ENCODE measurements around the gene S1PR2. TPM values are rescaled to one million over a fixed set of nuclear protein-coding genes. Genes with fewer than 3 reads are reported as not detected.

S1PR2 gene
- total RNA-seq (2021) (8.4 and 10.0 TPM in 2 replicates), Bru-seq, nascent RNA (percentile 47 among the genes with signal in this experiment), BruChase-seq, experiment 1, labeled RNA remaining after a 2-hour chase (percentile 75 among the genes with signal in this experiment), BruChase-seq, experiment 2, labeled RNA remaining after a 6-hour chase (percentile 67 among the genes with signal in this experiment)
- long read RNA-seq, partial matches to known transcripts = 0 of 2 reads
- long read RNA-seq, other reads (novel, unspliced or antisense) = 0 of 2 reads

- peak within 1 kb of the TSS; percentile 93 for H3K27ac ChIP-seq (ENCODE audit: low read depth, low read length, poor library complexity, severe bottlenecking)
- H3K4me3 ChIP-seq (ENCODE audit: low read depth, low read length, poor library complexity, severe bottlenecking) = peak within 1 kb of the TSS; percentile 94
- H3K9me3 ChIP-seq (ENCODE audit: low read depth, low read length, poor library complexity, severe bottlenecking) = no peaks in the 10 kb centered on the region
- ChIA-PET CTCF (interaction anchor here (0.6 kb wide), 1 partner anchor 19 kb away, joined by 8 read pairs; no protein-coding TSS in a partner anchor), POLR2A (ENCODE audit: low non-redundant PET) (no interaction called here)
- H3K36me3 ChIP-seq (ENCODE audit: insufficient read depth, low read length, poor library complexity, severe bottlenecking) = no peaks in the 10 kb centered on the region
- H3K27me3 ChIP-seq (replicated peaks; ENCODE audit: insufficient read depth, low read depth, low read length, poor library complexity) = no peaks in the 10 kb centered on the region
- intact Hi-C loops (cut with micrococcal nuclease; ENCODE audit: unreplicated experiment) = no loop called here
- DNase-seq (ENCODE audit: low spot score) = peak; percentile 83
- TF ChIP-seq CTCF (conservative IDR thresholded peaks at IDR 0.05; ENCODE audit: low read depth, low read length) = no peak
- TF ChIP-seq EZH2 (IDR thresholded peaks at IDR 0.05; ENCODE audit: borderline replicate concordance, low read depth, low read length, poor library complexity, severe bottlenecking) = no peak
- BruUV-seq (replicated peaks) = no TSS peak
- H3K4me1 ChIP-seq (ENCODE audit: insufficient read depth, low read length, poor library complexity, severe bottlenecking) = no peaks in the 10 kb centered on the region
Observed at GRCh38 chr19:10230861-10231611, at the start of gene S1PR2. Gene S1PR2, minus strand, starts transcription at chr19:10231331. Its CDS starts 6,426 bp downstream, at chr19:10224905.

GRCh38 chr19:10279737-10280442, 48.8 kb upstream of the S1PR2 start:
- BruUV-seq (replicated peaks) = no TSS peak
- ChIA-PET CTCF (interaction anchor here (0.7 to 1.5 kb wide), 2 partner anchors 9 to 60 kb away, joined by 4 read pairs; partner anchors contain the start of gene ICAM1), POLR2A (ENCODE audit: low non-redundant PET) (no interaction called here)
- no peaks in the 10 kb centered on the region for H3K4me1 ChIP-seq (ENCODE audit: insufficient read depth, low read length, poor library complexity, severe bottlenecking)
- no peak overlapping the region for H3K27ac ChIP-seq (ENCODE audit: low read depth, low read length, poor library complexity, severe bottlenecking)
- H3K36me3 ChIP-seq (ENCODE audit: insufficient read depth, low read length, poor library complexity, severe bottlenecking) = no peaks in the 10 kb centered on the region
- H3K4me3 ChIP-seq (ENCODE audit: low read depth, low read length, poor library complexity, severe bottlenecking) = no peak overlapping the region
- intact Hi-C loops (cut with micrococcal nuclease; ENCODE audit: unreplicated experiment) = no loop called here
- no peak for DNase-seq (ENCODE audit: low spot score)
- H3K27me3 ChIP-seq (replicated peaks; ENCODE audit: insufficient read depth, low read depth, low read length, poor library complexity) = no peaks in the 10 kb centered on the region
- H3K9me3 ChIP-seq (ENCODE audit: low read depth, low read length, poor library complexity, severe bottlenecking) = no peaks in the 10 kb centered on the region
- TF ChIP-seq CTCF (conservative IDR thresholded peaks at IDR 0.05; ENCODE audit: low read depth, low read length) = no peak

GRCh38 chr19:10278935-10279334, 47.8 kb upstream of the S1PR2 start:
- CTCF ChIA-PET = interaction anchor here (1.5 kb wide), 1 partner anchor 8 kb away, joined by 4 read pairs; the partner anchor contains the start of gene ICAM1
- intact Hi-C loops (cut with micrococcal nuclease; ENCODE audit: unreplicated experiment) = no loop called here

More at GRCh38 chr19:10278935-10279334, 47.8 kb upstream of the S1PR2 start:
- no peak overlapping the region for H3K4me3 ChIP-seq (ENCODE audit: low read depth, low read length, poor library complexity, severe bottlenecking)
- no peaks in the 10 kb centered on the region for H3K27me3 ChIP-seq (replicated peaks; ENCODE audit: insufficient read depth, low read depth, low read length, poor library complexity)
- H3K36me3 ChIP-seq (ENCODE audit: insufficient read depth, low read length, poor library complexity, severe bottlenecking) = no peaks in the 10 kb centered on the region
- no TSS peak for BruUV-seq (replicated peaks)
- TF ChIP-seq EZH2 (IDR thresholded peaks at IDR 0.05; ENCODE audit: borderline replicate concordance, low read depth, low read length, poor library complexity, severe bottlenecking) (no peak), CTCF (conservative IDR thresholded peaks at IDR 0.05; ENCODE audit: low read depth, low read length) (no peak)
- POLR2A ChIA-PET (ENCODE audit: low non-redundant PET) = no interaction called here
- no peaks in the 10 kb centered on the region for H3K4me1 ChIP-seq (ENCODE audit: insufficient read depth, low read length, poor library complexity, severe bottlenecking)
- no peak overlapping the region for H3K27ac ChIP-seq (ENCODE audit: low read depth, low read length, poor library complexity, severe bottlenecking)
- H3K9me3 ChIP-seq (ENCODE audit: low read depth, low read length, poor library complexity, severe bottlenecking) = no peaks in the 10 kb centered on the region
- no peak for DNase-seq (ENCODE audit: low spot score)
